B cell (primary cell): ENCODE measurements around the gene TWNK. TPM values are rescaled to one million over a fixed set of nuclear protein-coding genes. Genes with fewer than 3 reads are reported as not detected.

ENCODE experiments used
- ATAC-seq: fragments of 200-7000 bp; cut with Tn5 transposase; one replicate; pipeline ENCODE4 v1.10.0; 2021; ENCODE audit warnings: low read depth, mild to moderate bottlenecking, moderate number of reproducible peaks, moderate library complexity
- CTCF ChIA-PET: fragments of 350-600 bp; sonication (Branson Sonifier 250); formaldehyde crosslinking; loops from one replicate; lab custom pipeline; 2021; ENCODE audit warnings: antibody characterized with exemption, inconsistent platforms; lab: Charles Lee
- POLR2A ChIA-PET: fragments of 350-600 bp; sonication (Branson Sonifier 250); formaldehyde crosslinking; loops from one replicate; lab custom pipeline; 2021; ENCODE audit warnings: antibody characterized with exemption; lab: Charles Lee
- DNase-seq: peaks from one replicate; pipeline ENCODE4 v3.0.0; 2013
- H2AFZ ChIP-seq: 2 replicates; pipeline ENCODE4 v1.6.1; 2012; ENCODE audit warnings: mild to moderate bottlenecking, low read depth, low read length; ENCODE audit not compliant: insufficient read depth, poor library complexity, severe bottlenecking
- H3K27ac ChIP-seq, 2 donors: 1 replicate in 1 of 2; 2 replicates in 1 of 2; pipeline ENCODE4 v1.5.1; 2012 to 2013; ENCODE audit warnings: low read length in 2 of 2, mild to moderate bottlenecking in 2 of 2, moderate library complexity in 1 of 2
- H3K27me3 ChIP-seq, 4 experiments: fragments of 200-600 bp in 1 of 4; sonication (generic) in 1 of 4; replicated peaks in 1 of 4; 1 replicate in 2 of 4; 2 replicates in 2 of 4; pipeline versions ENCODE4 v1.6.1 to v1.7.0; 2013 to 2016; ENCODE audit warnings: low read length in 3 of 4, mild to moderate bottlenecking in 2 of 4, mixed read lengths in 1 of 4, moderate library complexity in 1 of 4; ENCODE audit not compliant: insufficient read depth in 4 of 4, control insufficient read depth in 3 of 4; ENCODE audit errors: control extremely low read depth in 1 of 4
- H3K36me3 ChIP-seq, 2 experiments: replicated peaks in 1 of 2; 1 replicate in 1 of 2; 2 replicates in 1 of 2; pipeline versions ENCODE4 v1.6.1 to v1.7.1; 2013; ENCODE audit warnings: low read length in 1 of 2; ENCODE audit not compliant: insufficient read depth in 2 of 2, control insufficient read depth in 1 of 2; ENCODE audit errors: control extremely low read depth in 1 of 2, extremely low read depth in 1 of 2
- H3K4me1 ChIP-seq, 2 donors: fragments of 200-600 bp in 1 of 2; sonication (generic) in 1 of 2; 1 replicate in 1 of 2; 2 replicates in 1 of 2; pipeline versions ENCODE4 v1.5.1 to v1.6.1; 2013 to 2017; ENCODE audit warnings: low read length in 2 of 2; ENCODE audit not compliant: control insufficient read depth in 2 of 2, insufficient read depth in 2 of 2
- H3K4me2 ChIP-seq: replicated peaks from 2 replicates; pipeline ENCODE3; 2012; ENCODE audit warnings: mild to moderate bottlenecking, low read depth, low read length; ENCODE audit not compliant: poor library complexity, severe bottlenecking
- H3K4me3 ChIP-seq, 5 experiments: fragments of 200-600 bp in 1 of 5; sonication (generic) in 1 of 5; 1 replicate in 3 of 5; 2 replicates in 2 of 5; pipeline versions ENCODE4 v1.5.1 to v1.7.0; 2011 to 2016; ENCODE audit warnings: low read length in 4 of 5, mild to moderate bottlenecking in 4 of 5, low read depth in 2 of 5, control low read depth in 1 of 5, moderate library complexity in 1 of 5; ENCODE audit not compliant: insufficient read depth in 1 of 5; ENCODE audit errors: control extremely low read depth in 1 of 5, extremely low read depth in 1 of 5
- H3K79me2 ChIP-seq: fragments of 200-600 bp; sonication (generic); one replicate; pipeline ENCODE4 v1.6.0; 2016; ENCODE audit warnings: low read length; ENCODE audit not compliant: control insufficient read depth, insufficient read depth
- H3K9ac ChIP-seq: fragments of 200-600 bp; sonication (generic); 2 replicates; pipeline ENCODE4 v1.6.1; 2017; ENCODE audit warnings: mild to moderate bottlenecking, low read length, moderate library complexity
- H3K9me3 ChIP-seq, 3 donors: one replicate each; pipeline versions ENCODE4 v1.6.1 to v1.7.1; 2013; ENCODE audit warnings: low read length in 2 of 3; ENCODE audit not compliant: control insufficient read depth in 2 of 3, insufficient read depth in 1 of 3; ENCODE audit errors: control extremely low read depth in 1 of 3
- H4K20me1 ChIP-seq: 2 replicates; pipeline ENCODE4 v1.6.0; 2012; ENCODE audit warnings: mild to moderate bottlenecking, low read length; ENCODE audit not compliant: insufficient read depth, control insufficient read depth, poor library complexity, severe bottlenecking
- H3K27ac Mint-ChIP-seq: one replicate; pipeline ENCODE4 v1.8.0; 2021; ENCODE audit warnings: mixed read lengths
- H3K27me3 Mint-ChIP-seq: one replicate; pipeline ENCODE4 v1.8.0; 2021; ENCODE audit warnings: mixed read lengths
- H3K4me1 Mint-ChIP-seq: one replicate; pipeline ENCODE4 v1.8.0; 2021; ENCODE audit warnings: mixed read lengths
- H3K4me3 Mint-ChIP-seq: one replicate; pipeline ENCODE4 v1.8.0; 2021; ENCODE audit warnings: mixed read lengths
- H3K9me3 Mint-ChIP-seq: one replicate; pipeline ENCODE4 v1.8.0; 2022; ENCODE audit warnings: mixed read lengths; ENCODE audit not compliant: insufficient read depth
- EZH2 ChIP-seq: IDR thresholded peaks from 2 replicates; pipeline ENCODE4 v1.6.1; 2012; ENCODE audit warnings: borderline replicate concordance, low read depth, mild to moderate bottlenecking, moderate library complexity, low read length; ENCODE audit not compliant: insufficient read depth, poor library complexity, severe bottlenecking
- WGBS: methylation state at CpG from one replicate; pipeline ENCODE4 v1.1.5; 2013; ENCODE audit warnings: missing lambda C conversion rate; ENCODE audit not compliant: insufficient coverage; 5-methylcytosine and 5-hydroxymethylcytosine counted together
- intact Hi-C: fragments of 100-400 bp; cut with micrococcal nuclease; formaldehyde crosslinking; loops from one replicate; pipeline ENCODE4 v1.10.0; 2022
- polyA plus RNA-seq: library from polyadenylated mRNA; depleted of rRNA; stranded (reverse); fragments of >200 nt; gene quantifications from 2 replicates; pipeline ENCODE4 v1.2.3, GENCODE V29; 2012
- total RNA-seq, 2 donors: library from RNA; stranded (reverse); fragments of 120-200 nt in 1 of 2; gene quantifications; 1 replicate in 1 of 2; 2 replicates in 1 of 2; pipeline versions ENCODE4 v1.2.3 to v1.2.4, GENCODE V29; 2013 to 2022
- TF ChIP-seq, protein P1 (sequence below): fragments of 200-600 bp; IDR thresholded peaks from one replicate; pipeline ENCODE4 v1.8.0; 2022; ENCODE audit warnings: antibody characterized with exemption, mild to moderate bottlenecking

TWNK gene
- total and polyA plus RNA-seq, 2 donors (not counting 1 experiment from before 2014, with no cell fraction given) = 7.2 to 11.8 TPM

DNA sequence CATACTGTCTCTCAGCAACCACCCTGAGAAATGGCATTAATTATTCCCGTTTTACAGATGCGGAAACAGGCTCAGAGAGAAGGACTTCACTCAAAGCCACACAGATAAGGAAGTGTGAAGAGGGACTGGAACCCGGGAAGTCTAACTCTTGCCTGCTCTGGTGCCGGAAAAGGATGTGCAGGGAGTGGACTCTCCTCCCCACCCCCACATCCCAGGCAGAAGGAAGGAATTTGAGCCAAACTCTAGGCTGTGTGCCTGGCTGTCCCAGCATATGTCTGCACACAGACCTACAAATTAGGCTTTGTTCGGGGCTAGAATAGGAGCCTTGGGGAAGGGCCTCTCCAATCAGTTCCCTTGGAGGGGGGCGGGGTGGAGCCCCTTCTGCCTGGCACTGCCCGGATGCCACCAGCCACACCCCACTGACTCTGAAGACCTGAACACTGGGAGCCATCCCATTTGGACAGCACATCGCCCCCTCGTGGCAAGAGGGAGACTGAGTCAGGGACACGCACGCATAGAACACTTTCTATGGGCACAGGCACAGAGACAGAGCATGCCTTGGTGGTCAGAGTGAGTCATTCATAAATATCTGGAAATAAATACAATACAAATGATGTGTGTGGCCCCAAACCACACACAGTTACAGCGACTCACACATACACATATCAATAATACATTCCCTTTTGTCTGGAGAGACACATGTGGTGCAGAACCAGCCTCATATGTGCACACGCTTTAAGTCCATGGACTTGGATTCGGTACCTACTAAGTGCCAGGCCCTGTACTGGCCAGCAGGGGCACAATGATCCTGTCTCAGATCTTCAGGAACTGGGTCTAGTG, 25.4 kb downstream of the TWNK start:
- ATAC-seq = peak; percentile 86

More for the DNA sequence above, 25.4 kb downstream of the TWNK start:
- ChIA-PET CTCF (interaction anchor here (0.9 to 2.1 kb wide), 5 partner anchors 9 to 55 kb away, joined by 3 to 16 read pairs (median 4); partner anchors contain the start of gene LZTS2), POLR2A (interaction anchor here (0.6 kb wide), 1 partner anchor 43 kb away, joined by 3 read pairs; the partner anchor contains the start of gene SEMA4G)
- TF ChIP-seq EZH2 = no peak
- TF ChIP-seq, protein P1, sequence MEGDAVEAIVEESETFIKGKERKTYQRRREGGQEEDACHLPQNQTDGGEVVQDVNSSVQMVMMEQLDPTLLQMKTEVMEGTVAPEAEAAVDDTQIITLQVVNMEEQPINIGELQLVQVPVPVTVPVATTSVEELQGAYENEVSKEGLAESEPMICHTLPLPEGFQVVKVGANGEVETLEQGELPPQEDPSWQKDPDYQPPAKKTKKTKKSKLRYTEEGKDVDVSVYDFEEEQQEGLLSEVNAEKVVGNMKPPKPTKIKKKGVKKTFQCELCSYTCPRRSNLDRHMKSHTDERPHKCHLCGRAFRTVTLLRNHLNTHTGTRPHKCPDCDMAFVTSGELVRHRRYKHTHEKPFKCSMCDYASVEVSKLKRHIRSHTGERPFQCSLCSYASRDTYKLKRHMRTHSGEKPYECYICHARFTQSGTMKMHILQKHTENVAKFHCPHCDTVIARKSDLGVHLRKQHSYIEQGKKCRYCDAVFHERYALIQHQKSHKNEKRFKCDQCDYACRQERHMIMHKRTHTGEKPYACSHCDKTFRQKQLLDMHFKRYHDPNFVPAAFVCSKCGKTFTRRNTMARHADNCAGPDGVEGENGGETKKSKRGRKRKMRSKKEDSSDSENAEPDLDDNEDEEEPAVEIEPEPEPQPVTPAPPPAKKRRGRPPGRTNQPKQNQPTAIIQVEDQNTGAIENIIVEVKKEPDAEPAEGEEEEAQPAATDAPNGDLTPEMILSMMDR = peak; percentile 83
- Histone ChIP-seq H4K20me1 (no peaks in the 10 kb centered on the region), H3K4me2 (peak overlapping the region; percentile 27), H3K79me2 (no peaks in the 10 kb centered on the region), H3K4me1 (peaks cover 8 to 14% of the 10 kb centered on the region in 2 donors), H3K36me3 (no peaks in the 10 kb centered on the region), H3K27me3 (peaks cover 0 to 32% (median 18%) of the 10 kb centered on the region in 4 experiments), H3K9me3 (no peaks in the 10 kb centered on the region), H3K9ac (no peak overlapping the region), H3K4me3 (no peak overlapping the region), H3K27ac (no peak overlapping the region), H2AFZ (no peak overlapping the region)
- H3K9me3 Mint-ChIP-seq = no peaks in the 10 kb centered on the region
- 6% methylated on average over 8 of the region's 14 CpGs for WGBS
- H3K27ac Mint-ChIP-seq = no peak overlapping the region
- peaks cover 16% of the 10 kb centered on the region for H3K4me1 Mint-ChIP-seq
- no peak overlapping the region for H3K4me3 Mint-ChIP-seq
- intact Hi-C loops = loop anchor here (1.0 to 5.0 kb wide), 3 partner anchors 13 to 340 kb away; partner anchors contain the start of genes LZTS2, PDZD7 and SFXN3
- peaks cover 27% of the 10 kb centered on the region for H3K27me3 Mint-ChIP-seq
- peak; percentile 77 for DNase-seq
